ENCODE data around the gene ARMC12. TPM values are rescaled to one million over a fixed set of nuclear protein-coding genes. Genes with fewer than 3 reads are reported as not detected.

ARMC12 gene
- total RNA-seq, 1 donor from 2014 or later = 2.9 TPM

DNA sequence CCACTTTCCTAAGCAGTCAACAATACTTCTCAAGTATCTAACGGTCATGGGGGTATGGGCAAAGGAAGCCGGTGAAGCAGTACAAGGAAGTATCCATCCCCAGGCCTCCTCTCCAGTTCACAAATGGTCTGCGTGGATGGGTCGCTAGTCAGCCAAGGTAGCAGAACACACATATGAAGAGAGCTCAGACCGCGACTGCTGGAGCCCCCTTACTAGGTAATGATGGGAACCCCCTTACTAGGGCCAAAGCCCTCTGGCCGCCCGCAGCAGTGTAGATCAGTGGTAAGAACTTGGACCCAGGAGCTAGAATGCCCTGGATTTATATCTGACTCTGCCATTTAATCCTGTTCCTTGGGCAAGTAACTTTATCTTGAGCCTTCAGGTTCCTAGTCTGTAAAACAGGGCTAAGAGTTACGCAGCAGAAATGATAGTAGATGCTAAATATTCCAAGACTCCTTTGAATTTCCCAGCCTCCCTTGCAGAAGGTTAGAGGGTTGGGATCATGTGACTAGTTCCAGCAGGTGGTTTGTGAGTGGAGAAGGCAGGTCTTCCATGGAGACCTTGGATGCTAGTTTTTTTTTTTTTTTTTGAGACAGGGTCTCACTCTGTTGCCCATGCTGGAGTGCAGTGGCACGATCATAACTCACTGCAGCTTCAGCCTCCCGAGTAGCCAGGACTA lies 37.4 kb downstream of the ARMC12 start:
- no peak for TF ChIP-seq CTCF (conservative IDR thresholded peaks at IDR 0.05)
- H3K27me3 Mint-ChIP-seq (ENCODE audit: low read depth) = peaks cover 29% of the 10 kb centered on the region
- peak overlapping the region; percentile 49 for H3K4me3 Mint-ChIP-seq
- H3K4me1 Mint-ChIP-seq = no peaks in the 10 kb centered on the region
- no peaks in the 10 kb centered on the region for H3K9me3 Mint-ChIP-seq
- no peak for DNase-seq (ENCODE audit: low read depth, low spot score)
- no peaks in the 10 kb centered on the region for H3K36me3 Mint-ChIP-seq (ENCODE audit: low read depth)
- no peak overlapping the region for H3K27ac Mint-ChIP-seq (ENCODE audit: unreplicated experiment)

GRCh38 chr6:35775031-35775430 lies 38.2 kb downstream of the ARMC12 start:
- TF ChIP-seq CTCF (conservative IDR thresholded peaks at IDR 0.05) = no peak

GRCh38 chr6:35776364-35777215 lies 39.8 kb downstream of the ARMC12 start, which contains the start of gene CLPSL2:
Gene CLPSL2, plus strand, starts transcription at chr6:35776598. Its CDS starts 21 bp downstream, at chr6:35776619.
- Mint-ChIP-seq H3K9me3 (no peaks in the 10 kb centered on the region), H3K4me3 (peak within 1 kb of the TSS; percentile 74), H3K4me1 (no peaks in the 10 kb centered on the region), H3K36me3 (ENCODE audit: low read depth) (no peaks in the 10 kb centered on the region), H3K27ac (ENCODE audit: unreplicated experiment) (peak within 1 kb of the TSS; percentile 68), H3K27me3 (ENCODE audit: low read depth) (peaks cover 23% of the 10 kb centered on the region)
- TF ChIP-seq CTCF (conservative IDR thresholded peaks at IDR 0.05) = peak; percentile 33
- DNase-seq (ENCODE audit: low read depth, low spot score) = peak; percentile 41

More at GRCh38 chr6:35775031-35775430, 38.2 kb downstream of the ARMC12 start:
- no peak overlapping the region for H3K4me3 Mint-ChIP-seq
- H3K27ac Mint-ChIP-seq (ENCODE audit: unreplicated experiment) = no peak overlapping the region
- DNase-seq (ENCODE audit: low read depth, low spot score) = no peak
- no peaks in the 10 kb centered on the region for H3K36me3 Mint-ChIP-seq (ENCODE audit: low read depth)
- H3K9me3 Mint-ChIP-seq = no peaks in the 10 kb centered on the region
- peaks cover 25% of the 10 kb centered on the region for H3K27me3 Mint-ChIP-seq (ENCODE audit: low read depth)
- no peaks in the 10 kb centered on the region for H3K4me1 Mint-ChIP-seq

GRCh38 chr6:35777356-35778102 lies 40.7 kb downstream of the ARMC12 start:
- TF ChIP-seq CTCF (conservative IDR thresholded peaks at IDR 0.05) = no peak

DNA sequence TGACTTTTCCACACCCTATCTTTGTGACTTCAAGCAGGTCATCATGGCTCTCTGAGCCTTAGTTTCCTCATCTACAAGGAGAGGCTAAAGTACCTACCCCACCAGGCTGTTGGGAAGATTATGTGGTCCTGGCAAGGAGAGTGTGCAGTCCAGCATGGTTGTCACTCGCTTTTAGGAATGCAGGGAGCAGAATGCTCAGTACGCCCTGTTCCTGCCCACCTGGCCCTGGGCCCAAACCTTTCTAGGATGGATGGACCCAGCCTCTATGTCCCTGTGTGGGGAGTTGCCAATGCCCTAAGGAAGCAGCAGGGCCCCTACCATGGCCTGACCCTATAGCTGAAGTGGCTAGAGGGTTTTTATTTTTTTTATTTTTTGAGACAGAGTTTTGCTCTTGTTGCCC lies 41.6 kb downstream of the ARMC12 start:
- H3K9me3 Mint-ChIP-seq = no peaks in the 10 kb centered on the region
- TF ChIP-seq CTCF (conservative IDR thresholded peaks at IDR 0.05) = no peak
- H3K4me1 Mint-ChIP-seq = no peaks in the 10 kb centered on the region
- H3K27ac Mint-ChIP-seq (ENCODE audit: unreplicated experiment) = no peak overlapping the region
- no peak for DNase-seq (ENCODE audit: low read depth, low spot score)
- no peak overlapping the region for H3K4me3 Mint-ChIP-seq
- H3K27me3 Mint-ChIP-seq (ENCODE audit: low read depth) = peaks cover 23% of the 10 kb centered on the region
- H3K36me3 Mint-ChIP-seq (ENCODE audit: low read depth) = no peaks in the 10 kb centered on the region

More at GRCh38 chr6:35777356-35778102, 40.7 kb downstream of the ARMC12 start:
- peak overlapping the region; percentile 74 for H3K4me3 Mint-ChIP-seq
- H3K27me3 Mint-ChIP-seq (ENCODE audit: low read depth) = peaks cover 23% of the 10 kb centered on the region
- no peaks in the 10 kb centered on the region for H3K36me3 Mint-ChIP-seq (ENCODE audit: low read depth)
- DNase-seq (ENCODE audit: low read depth, low spot score) = no peak
- H3K27ac Mint-ChIP-seq (ENCODE audit: unreplicated experiment) = no peak overlapping the region
- H3K9me3 Mint-ChIP-seq = no peaks in the 10 kb centered on the region
- no peaks in the 10 kb centered on the region for H3K4me1 Mint-ChIP-seq
